WTC11 (cell line): ENCODE results near the gene CDK16.

Experiments used
- CBFB ChIP-seq: sonication (generic); formaldehyde crosslinking; IDR thresholded peaks from 2 replicates; pipeline ENCODE4 v1.8.1; 2022; ENCODE audit warnings: mild to moderate bottlenecking, low read depth, missing genetic modification reagents
- NR1H2 ChIP-seq: sonication (generic); formaldehyde crosslinking; IDR thresholded peaks from 2 replicates; pipeline ENCODE4 v1.9.0; 2021; ENCODE audit warnings: mild to moderate bottlenecking, moderate library complexity, missing genetic modification reagents
- PREB ChIP-seq: sonication (generic); formaldehyde crosslinking; IDR thresholded peaks from 2 replicates; pipeline ENCODE4 v1.8.1; 2022; ENCODE audit warnings: mild to moderate bottlenecking, missing genetic modification reagents, moderate library complexity, borderline replicate concordance
- PRRX2 ChIP-seq: fragments of 250-450 bp; sonication (Bioruptor Pico); IDR thresholded peaks from 2 replicates; pipeline ENCODE4 v1.8.0; 2021; ENCODE audit warnings: mild to moderate bottlenecking
- STAT6 ChIP-seq: sonication (generic); formaldehyde crosslinking; conservative IDR thresholded peaks from 2 replicates; pipeline ENCODE4 v1.8.1; 2023; ENCODE audit warnings: mild to moderate bottlenecking, low read depth, missing genetic modification reagents, moderate library complexity
- TF ChIP-seq, protein P1 (sequence below): fragments of 200-600 bp; IDR thresholded peaks from 2 replicates; pipeline ENCODE4 v1.8.0; 2022; ENCODE audit warnings: antibody characterized with exemption
- TF ChIP-seq, protein P2 (sequence below): sonication (generic); formaldehyde crosslinking; IDR thresholded peaks from 2 replicates; pipeline ENCODE4 v1.8.0; 2022; ENCODE audit warnings: mild to moderate bottlenecking, missing genetic modification reagents

DNA sequence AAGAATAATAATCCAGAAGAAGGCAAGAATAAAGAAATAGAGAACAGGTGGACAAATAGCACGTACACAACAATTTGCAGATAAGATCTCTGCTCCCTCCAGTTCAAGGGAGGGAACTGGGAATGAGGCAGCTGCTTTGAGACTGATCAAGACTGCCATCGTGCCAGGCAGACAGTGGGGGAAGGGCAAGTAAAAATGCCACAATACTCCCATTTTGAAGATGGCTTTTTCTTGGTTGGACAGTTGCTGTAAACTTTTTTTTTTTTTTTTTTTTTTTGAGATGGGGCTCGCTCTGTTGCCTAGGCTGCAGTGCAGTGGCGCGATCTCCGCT, 31.5 kb downstream of the CDK16 start:
- TF ChIP-seq, protein P1, sequence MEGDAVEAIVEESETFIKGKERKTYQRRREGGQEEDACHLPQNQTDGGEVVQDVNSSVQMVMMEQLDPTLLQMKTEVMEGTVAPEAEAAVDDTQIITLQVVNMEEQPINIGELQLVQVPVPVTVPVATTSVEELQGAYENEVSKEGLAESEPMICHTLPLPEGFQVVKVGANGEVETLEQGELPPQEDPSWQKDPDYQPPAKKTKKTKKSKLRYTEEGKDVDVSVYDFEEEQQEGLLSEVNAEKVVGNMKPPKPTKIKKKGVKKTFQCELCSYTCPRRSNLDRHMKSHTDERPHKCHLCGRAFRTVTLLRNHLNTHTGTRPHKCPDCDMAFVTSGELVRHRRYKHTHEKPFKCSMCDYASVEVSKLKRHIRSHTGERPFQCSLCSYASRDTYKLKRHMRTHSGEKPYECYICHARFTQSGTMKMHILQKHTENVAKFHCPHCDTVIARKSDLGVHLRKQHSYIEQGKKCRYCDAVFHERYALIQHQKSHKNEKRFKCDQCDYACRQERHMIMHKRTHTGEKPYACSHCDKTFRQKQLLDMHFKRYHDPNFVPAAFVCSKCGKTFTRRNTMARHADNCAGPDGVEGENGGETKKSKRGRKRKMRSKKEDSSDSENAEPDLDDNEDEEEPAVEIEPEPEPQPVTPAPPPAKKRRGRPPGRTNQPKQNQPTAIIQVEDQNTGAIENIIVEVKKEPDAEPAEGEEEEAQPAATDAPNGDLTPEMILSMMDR = no peak
- TF ChIP-seq PREB (CRISPR knock-in tag) (no peak), PRRX2 (CRISPR knock-in tag) (no peak), STAT6 (CRISPR knock-in tag) (no peak), CBFB (no peak), NR1H2 (CRISPR knock-in tag) (no peak)
- TF ChIP-seq, protein P2, sequence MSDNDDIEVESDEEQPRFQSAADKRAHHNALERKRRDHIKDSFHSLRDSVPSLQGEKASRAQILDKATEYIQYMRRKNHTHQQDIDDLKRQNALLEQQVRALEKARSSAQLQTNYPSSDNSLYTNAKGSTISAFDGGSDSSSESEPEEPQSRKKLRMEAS (CRISPR knock-in tag) = no peak
